Measurements from ENCODE around the gene PTPN7.
"Not testable (repeated sequence)": the region's sequence is repeated elsewhere in the genome, so short reads cannot be mapped to it uniquely, and the experiment has no call there.

- TF ChIP-seq, protein P1, sequence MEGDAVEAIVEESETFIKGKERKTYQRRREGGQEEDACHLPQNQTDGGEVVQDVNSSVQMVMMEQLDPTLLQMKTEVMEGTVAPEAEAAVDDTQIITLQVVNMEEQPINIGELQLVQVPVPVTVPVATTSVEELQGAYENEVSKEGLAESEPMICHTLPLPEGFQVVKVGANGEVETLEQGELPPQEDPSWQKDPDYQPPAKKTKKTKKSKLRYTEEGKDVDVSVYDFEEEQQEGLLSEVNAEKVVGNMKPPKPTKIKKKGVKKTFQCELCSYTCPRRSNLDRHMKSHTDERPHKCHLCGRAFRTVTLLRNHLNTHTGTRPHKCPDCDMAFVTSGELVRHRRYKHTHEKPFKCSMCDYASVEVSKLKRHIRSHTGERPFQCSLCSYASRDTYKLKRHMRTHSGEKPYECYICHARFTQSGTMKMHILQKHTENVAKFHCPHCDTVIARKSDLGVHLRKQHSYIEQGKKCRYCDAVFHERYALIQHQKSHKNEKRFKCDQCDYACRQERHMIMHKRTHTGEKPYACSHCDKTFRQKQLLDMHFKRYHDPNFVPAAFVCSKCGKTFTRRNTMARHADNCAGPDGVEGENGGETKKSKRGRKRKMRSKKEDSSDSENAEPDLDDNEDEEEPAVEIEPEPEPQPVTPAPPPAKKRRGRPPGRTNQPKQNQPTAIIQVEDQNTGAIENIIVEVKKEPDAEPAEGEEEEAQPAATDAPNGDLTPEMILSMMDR (IDR thresholded peaks at IDR 0.05; ENCODE audit: low read depth, low read length) = not testable (repeated sequence)
- not testable (repeated sequence) for TF ChIP-seq EZH2phosphoT487 (IDR thresholded peaks at IDR 0.05; ENCODE audit: low read depth)
These were observed 14.7 kb downstream of the PTPN7 start for GRCh38 chr1:202145744-202146140.

All from OCI-LY3 (cell line).